GM21825 (cell line): ENCODE measurements around the gene MAP3K20.

ENCODE experiments used
- ATAC-seq: cut with Tn5 transposase; IDR thresholded peaks from one replicate; pipeline ENCODE4 v1.9.1; 2021; ENCODE audit warnings: mild to moderate bottlenecking, moderate library complexity; ENCODE audit not compliant: unreplicated experiment

The MAP3K20 gene

GRCh38 chr2:173221937-173222594, 146.4 kb downstream of the MAP3K20 start:
- no peak for ATAC-seq

GRCh38 chr2:173223871-173224270, 148.2 kb downstream of the MAP3K20 start:
- ATAC-seq, result no peak

- ATAC-seq, result no peak
These were observed 151.5 kb downstream of the MAP3K20 start for GRCh38 chr2:173226899-173227698.

- ATAC-seq, result no peak
These were observed 153.4 kb downstream of the MAP3K20 start for GRCh38 chr2:173229086-173229485.

GRCh38 chr2:173230181-173230580, 154.5 kb downstream of the MAP3K20 start:
- ATAC-seq, result no peak

- ATAC-seq, result no peak
These were observed 155.4 kb downstream of the MAP3K20 start for GRCh38 chr2:173231042-173231441.

- ATAC-seq, result no peak
These were observed 155.8 kb downstream of the MAP3K20 start for GRCh38 chr2:173231465-173231864.

GRCh38 chr2:173232956-173233744, 157.5 kb downstream of the MAP3K20 start:
- no peak for ATAC-seq

- no peak for ATAC-seq
These were observed 160.5 kb downstream of the MAP3K20 start for GRCh38 chr2:173235947-173236803.

GRCh38 chr2:173238385-173238784, 162.7 kb downstream of the MAP3K20 start:
- ATAC-seq, result no peak

- ATAC-seq, result no peak
These were observed 163.2 kb downstream of the MAP3K20 start for GRCh38 chr2:173238831-173239230.

GRCh38 chr2:173239644-173240043, 164.0 kb downstream of the MAP3K20 start:
- peak; percentile 98 for ATAC-seq

GRCh38 chr2:173240083-173240482, 164.4 kb downstream of the MAP3K20 start:
- ATAC-seq, result no peak

GRCh38 chr2:173241643-173242042, 166.0 kb downstream of the MAP3K20 start:
- ATAC-seq, result no peak

- ATAC-seq, result no peak
These were observed 171.5 kb downstream of the MAP3K20 start for GRCh38 chr2:173247156-173247555.

- no peak for ATAC-seq
These were observed 172.7 kb downstream of the MAP3K20 start for GRCh38 chr2:173248381-173248780.

GRCh38 chr2:173249661-173250641, 174.3 kb downstream of the MAP3K20 start:
- ATAC-seq, result no peak

GRCh38 chr2:173251225-173251624, 175.6 kb downstream of the MAP3K20 start:
- no peak for ATAC-seq

- ATAC-seq, result no peak
These were observed 176.9 kb downstream of the MAP3K20 start for GRCh38 chr2:173252581-173252980.
